ENCODE data around the gene SLC35G3. TPM values are rescaled to one million over a fixed set of nuclear protein-coding genes. Genes with fewer than 3 reads are reported as not detected.
"Not testable (repeated sequence)": the region's sequence is repeated elsewhere in the genome, so short reads cannot be mapped to it uniquely, and the experiment has no call there.

The SLC35G3 gene
- total RNA-seq, 4 donors from 2014 or later: not detected

DNA sequence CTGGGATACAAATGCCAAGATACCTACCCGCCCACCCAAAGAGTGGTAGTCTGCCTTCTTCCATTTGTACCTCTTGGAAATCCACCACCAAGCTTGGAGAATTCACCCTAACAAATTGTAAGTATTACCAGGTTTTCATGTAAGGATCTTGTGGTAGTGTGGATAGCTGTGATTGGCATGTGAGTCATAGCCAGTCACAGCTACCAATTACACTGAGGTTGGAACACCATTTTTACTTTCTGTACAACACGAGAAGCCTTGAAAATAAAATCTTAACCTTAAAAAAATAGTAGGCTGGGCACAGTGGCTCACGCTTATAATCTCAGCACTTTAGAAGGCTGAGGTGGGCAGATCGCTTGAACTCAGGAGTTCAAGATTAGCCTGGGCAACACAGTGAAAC lies 18.5 kb upstream of the SLC35G3 start:
- Histone ChIP-seq H3K27me3 (no peaks in the 10 kb centered on the region), H3K36me3 (no peaks in the 10 kb centered on the region), H3K4me3 (no peak overlapping the region), H3K4me1 (no peaks in the 10 kb centered on the region), H3K27ac (peak overlapping the region in 2 of 4 donors; percentile 36 to 51), H3K9me3 (no peaks in the 10 kb centered on the region)
- DNase-seq: no peak
- TF ChIP-seq POLR2A (IDR thresholded peaks at IDR 0.05): no peak
- no peak for TF ChIP-seq CTCF (IDR thresholded peaks at IDR 0.05)
- no peak for TF ChIP-seq EP300 (IDR thresholded peaks at IDR 0.05; ENCODE audit: low read depth)
- no peak for TF ChIP-seq POLR2AphosphoS5 (IDR thresholded peaks at IDR 0.05)
- WGBS, 2 donors (ENCODE audit: low coverage in 1 of 2): 76 to 92% methylated on average over 3 to 4 of the region's 4 CpGs
- intact Hi-C loops (cut with DNase I; ENCODE audit: low total_unique reads) (no loop called here), in situ Hi-C loops (cut with MboI; ENCODE audit: low pct_ligation_motif_present in 1 of 4, low pct_unique_long_range_greater_than_20kb in 1 of 4, low sequenced_read_pairs in 3 of 4) (no loop called here)

- intact Hi-C loops (cut with DNase I; ENCODE audit: low total_unique reads) (no loop called here), in situ Hi-C loops (cut with MboI; ENCODE audit: low pct_ligation_motif_present in 1 of 4, low pct_unique_long_range_greater_than_20kb in 1 of 4, low sequenced_read_pairs in 3 of 4) (no loop called here)
- Histone ChIP-seq H3K36me3 (no peaks in the 10 kb centered on the region), H3K27me3 (no peaks in the 10 kb centered on the region), H3K9me3 (no peaks in the 10 kb centered on the region), H3K4me3 (no peak overlapping the region), H3K27ac (no peak overlapping the region), H3K4me1 (no peaks in the 10 kb centered on the region)
- 90 to 100% methylated on average over 6 to 7 of the region's 7 CpGs for WGBS, 2 donors (ENCODE audit: low coverage in 1 of 2)
- TF ChIP-seq EP300 (IDR thresholded peaks at IDR 0.05; ENCODE audit: low read depth) (no peak), CTCF (IDR thresholded peaks at IDR 0.05) (no peak), POLR2A (IDR thresholded peaks at IDR 0.05) (no peak), POLR2AphosphoS5 (IDR thresholded peaks at IDR 0.05) (no peak)
- DNase-seq: no peak
These were observed 16.5 kb upstream of the SLC35G3 start for GRCh38 chr17:35210741-35211140.

GRCh38 chr17:35202582-35202981 lies 8.4 kb upstream of the SLC35G3 start:
- H3K4me3 ChIP-seq; H3K27ac ChIP-seq; H3K4me1 ChIP-seq; in situ Hi-C loops (cut with MboI; ENCODE audit: low pct_ligation_motif_present in 1 of 4, low pct_unique_long_range_greater_than_20kb in 1 of 4, low sequenced_read_pairs in 3 of 4); H3K27me3 ChIP-seq; DNase-seq; intact Hi-C loops (cut with DNase I; ENCODE audit: low total_unique reads); H3K9me3 ChIP-seq; H3K36me3 ChIP-seq: not testable (repeated sequence)
- 100% methylated on average over 1 of the region's 2 CpGs for WGBS, 2 donors (ENCODE audit: low coverage in 1 of 2)

DNA sequence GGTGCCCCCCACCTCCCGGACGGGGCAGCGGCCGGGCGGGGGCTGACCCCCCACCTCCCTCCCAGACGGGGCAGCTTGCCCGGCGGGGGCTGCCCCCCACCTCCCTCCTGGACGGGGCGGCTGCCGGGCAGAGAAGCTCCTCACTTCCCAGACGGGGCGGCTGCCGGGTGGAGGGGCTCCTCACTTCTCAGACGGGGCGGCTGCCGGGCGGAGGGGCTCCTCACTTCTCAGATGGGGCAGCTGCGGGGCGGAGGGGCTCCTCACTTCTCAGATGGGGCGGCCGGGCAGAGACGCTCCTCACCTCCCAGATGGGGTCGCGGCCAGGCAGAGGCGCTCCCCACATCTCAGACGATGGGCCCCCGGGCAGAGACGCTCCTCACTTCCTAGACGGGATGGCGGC lies 869 bp upstream of the SLC35G3 start:
- H3K36me3 ChIP-seq; H3K9me3 ChIP-seq; H3K27ac ChIP-seq; in situ Hi-C loops (cut with MboI; ENCODE audit: low pct_ligation_motif_present in 1 of 4, low pct_unique_long_range_greater_than_20kb in 1 of 4, low sequenced_read_pairs in 3 of 4); DNase-seq; H3K4me1 ChIP-seq; intact Hi-C loops (cut with DNase I; ENCODE audit: low total_unique reads); H3K4me3 ChIP-seq; H3K27me3 ChIP-seq: not testable (repeated sequence)
- WGBS, 2 donors (ENCODE audit: low coverage in 1 of 2): 92% methylated on average over 31 of the region's 31 CpGs; no CpG with 5 or more reads in 1 of the 2 donors

- no peak for DNase-seq
- in situ Hi-C loops (cut with MboI; ENCODE audit: low pct_ligation_motif_present in 1 of 4, low pct_unique_long_range_greater_than_20kb in 1 of 4, low sequenced_read_pairs in 3 of 4) (no loop called here), intact Hi-C loops (cut with DNase I; ENCODE audit: low total_unique reads) (no loop called here)
- Histone ChIP-seq H3K36me3 (no peaks in the 10 kb centered on the region), H3K27me3 (no peaks in the 10 kb centered on the region), H3K4me1 (no peaks in the 10 kb centered on the region), H3K27ac (no peak overlapping the region), H3K4me3 (no peak overlapping the region), H3K9me3 (no peaks in the 10 kb centered on the region)
- no peak for TF ChIP-seq POLR2A (IDR thresholded peaks at IDR 0.05)
- WGBS, 2 donors (ENCODE audit: low coverage in 1 of 2): 83% methylated on average over 8 of the region's 8 CpGs; no CpG with 5 or more reads in 1 of the 2 donors
These were observed 1.5 kb downstream of the SLC35G3 start for GRCh38 chr17:35192708-35193107.

DNA sequence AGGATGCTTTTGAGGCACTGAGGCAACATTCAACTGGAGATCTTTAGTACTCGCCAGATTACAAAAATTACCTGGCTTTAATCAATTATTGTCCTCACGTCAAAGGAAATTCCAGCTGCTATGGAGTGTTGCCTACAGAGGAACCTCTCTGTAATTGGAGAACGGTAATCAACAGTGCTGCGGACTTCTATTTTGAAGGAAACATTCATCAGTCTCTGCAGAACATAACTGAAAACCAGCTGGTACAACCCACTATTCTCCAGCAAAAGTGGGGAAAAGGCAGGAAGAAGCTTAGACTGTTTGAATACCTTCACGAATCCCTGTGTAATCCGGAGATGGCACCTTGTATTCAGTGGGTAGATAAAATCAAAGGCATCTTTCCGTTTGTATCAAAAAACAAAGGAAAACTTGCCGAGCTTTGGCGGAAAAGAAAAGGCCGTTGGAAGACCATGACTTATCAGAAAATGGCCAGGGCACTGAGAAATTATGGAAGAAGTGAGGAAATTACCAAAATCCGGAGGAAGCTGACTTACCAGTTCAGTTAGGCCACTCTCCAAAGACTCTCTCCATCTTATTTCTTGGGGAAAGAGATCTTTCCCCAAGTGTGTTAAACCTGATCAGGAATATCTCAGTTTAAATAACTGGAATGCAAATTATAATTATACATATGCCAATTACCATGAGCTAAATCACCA lies 3.0 kb downstream of the SLC35G3 start:
- Histone ChIP-seq H3K9me3 (no peaks in the 10 kb centered on the region), H3K4me3 (no peak overlapping the region), H3K36me3 (no peaks in the 10 kb centered on the region), H3K27me3 (no peaks in the 10 kb centered on the region), H3K4me1 (no peaks in the 10 kb centered on the region), H3K27ac (no peak overlapping the region)
- WGBS, 2 donors (ENCODE audit: low coverage in 1 of 2): 88 to 94% methylated on average over 9 to 11 of the region's 11 CpGs
- intact Hi-C loops (cut with DNase I; ENCODE audit: low total_unique reads) (no loop called here), in situ Hi-C loops (cut with MboI; ENCODE audit: low pct_ligation_motif_present in 1 of 4, low pct_unique_long_range_greater_than_20kb in 1 of 4, low sequenced_read_pairs in 3 of 4) (no loop called here)
- TF ChIP-seq CTCF (IDR thresholded peaks at IDR 0.05) (no peak), POLR2A (IDR thresholded peaks at IDR 0.05) (no peak), POLR2AphosphoS5 (IDR thresholded peaks at IDR 0.05) (no peak), EP300 (IDR thresholded peaks at IDR 0.05; ENCODE audit: low read depth) (no peak)
- no peak for DNase-seq

Measured in transverse colon (tissue), 4 donors.